MM.1S (cell line): ENCODE data around the gene C15orf39.

Experiments
- EZH2phosphoT487 ChIP-seq: fragments of 300-600 bp; sonication (generic); IDR thresholded peaks from 2 replicates; pipeline ENCODE4 v1.6.1; 2018; ENCODE audit warnings: antibody characterized with exemption, low read length
- TF ChIP-seq, protein P1 (sequence below): fragments of 300-600 bp; sonication (generic); IDR thresholded peaks from 2 replicates; pipeline ENCODE4 v1.5.1; 2016; ENCODE audit warnings: antibody characterized with exemption, low read length, mixed read lengths

- TF ChIP-seq, protein P1, sequence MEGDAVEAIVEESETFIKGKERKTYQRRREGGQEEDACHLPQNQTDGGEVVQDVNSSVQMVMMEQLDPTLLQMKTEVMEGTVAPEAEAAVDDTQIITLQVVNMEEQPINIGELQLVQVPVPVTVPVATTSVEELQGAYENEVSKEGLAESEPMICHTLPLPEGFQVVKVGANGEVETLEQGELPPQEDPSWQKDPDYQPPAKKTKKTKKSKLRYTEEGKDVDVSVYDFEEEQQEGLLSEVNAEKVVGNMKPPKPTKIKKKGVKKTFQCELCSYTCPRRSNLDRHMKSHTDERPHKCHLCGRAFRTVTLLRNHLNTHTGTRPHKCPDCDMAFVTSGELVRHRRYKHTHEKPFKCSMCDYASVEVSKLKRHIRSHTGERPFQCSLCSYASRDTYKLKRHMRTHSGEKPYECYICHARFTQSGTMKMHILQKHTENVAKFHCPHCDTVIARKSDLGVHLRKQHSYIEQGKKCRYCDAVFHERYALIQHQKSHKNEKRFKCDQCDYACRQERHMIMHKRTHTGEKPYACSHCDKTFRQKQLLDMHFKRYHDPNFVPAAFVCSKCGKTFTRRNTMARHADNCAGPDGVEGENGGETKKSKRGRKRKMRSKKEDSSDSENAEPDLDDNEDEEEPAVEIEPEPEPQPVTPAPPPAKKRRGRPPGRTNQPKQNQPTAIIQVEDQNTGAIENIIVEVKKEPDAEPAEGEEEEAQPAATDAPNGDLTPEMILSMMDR, result no peak
- TF ChIP-seq EZH2phosphoT487, result no peak
Measured at GRCh38 chr15:75178171-75178937, 23.3 kb upstream of the C15orf39 start.
